ENCODE data around the gene PPL. TPM values are rescaled to one million over a fixed set of nuclear protein-coding genes. Genes with fewer than 3 reads are reported as not detected.
"Not testable (repeated sequence)": the region's sequence is repeated elsewhere in the genome, so short reads cannot be mapped to it uniquely, and the experiment has no call there.

PPL gene
- total RNA-seq, 6 experiments from 2014 or later, result 6.9 to 23.8 (median 14.4) TPM

DNA sequence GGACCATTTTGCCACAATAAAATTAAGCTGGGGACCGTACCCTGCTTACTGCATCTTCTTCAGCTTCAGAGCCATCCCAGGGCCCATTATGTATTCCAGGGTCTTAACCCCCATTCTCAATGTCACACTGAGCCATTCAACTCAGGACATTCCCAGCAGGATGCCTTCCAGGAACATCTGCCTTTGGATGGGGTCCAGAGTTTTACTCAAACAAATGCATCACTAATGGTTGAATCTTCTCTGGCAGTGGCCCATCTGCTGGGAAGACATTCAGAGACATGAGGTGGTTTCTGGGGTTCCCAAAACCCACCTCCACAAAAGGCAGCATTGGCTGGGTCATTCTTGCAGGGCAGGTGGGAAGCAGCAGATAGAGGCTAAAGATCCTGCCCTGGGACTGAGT, 17.8 kb upstream of the PPL start:
- intact Hi-C loops (cut with DNase I), result loop anchor here in 1 of 2 donors (10.0 kb wide), 1 partner anchor 220 kb away; the partner anchor contains the start of genes ANKS3 and DNAAF8
- WGBS (ENCODE audit: insufficient coverage, low coverage, low lambda C conversion rate, missing lambda C conversion rate), result no CpG with 5 or more reads among the region's 1 CpG
- Histone ChIP-seq H3K27me3 (no peaks in the 10 kb centered on the region), H3K36me3 (no peaks in the 10 kb centered on the region), H3K4me3 (no peak overlapping the region), H3K4me1 (peaks cover 0 to 18% (median 4%) of the 10 kb centered on the region in 4 donors), H3K27ac (no peak overlapping the region), H3K9me3 (no peaks in the 10 kb centered on the region)
- TF ChIP-seq POLR2A (IDR thresholded peaks at IDR 0.05), result no peak
- TF ChIP-seq, protein P1, sequence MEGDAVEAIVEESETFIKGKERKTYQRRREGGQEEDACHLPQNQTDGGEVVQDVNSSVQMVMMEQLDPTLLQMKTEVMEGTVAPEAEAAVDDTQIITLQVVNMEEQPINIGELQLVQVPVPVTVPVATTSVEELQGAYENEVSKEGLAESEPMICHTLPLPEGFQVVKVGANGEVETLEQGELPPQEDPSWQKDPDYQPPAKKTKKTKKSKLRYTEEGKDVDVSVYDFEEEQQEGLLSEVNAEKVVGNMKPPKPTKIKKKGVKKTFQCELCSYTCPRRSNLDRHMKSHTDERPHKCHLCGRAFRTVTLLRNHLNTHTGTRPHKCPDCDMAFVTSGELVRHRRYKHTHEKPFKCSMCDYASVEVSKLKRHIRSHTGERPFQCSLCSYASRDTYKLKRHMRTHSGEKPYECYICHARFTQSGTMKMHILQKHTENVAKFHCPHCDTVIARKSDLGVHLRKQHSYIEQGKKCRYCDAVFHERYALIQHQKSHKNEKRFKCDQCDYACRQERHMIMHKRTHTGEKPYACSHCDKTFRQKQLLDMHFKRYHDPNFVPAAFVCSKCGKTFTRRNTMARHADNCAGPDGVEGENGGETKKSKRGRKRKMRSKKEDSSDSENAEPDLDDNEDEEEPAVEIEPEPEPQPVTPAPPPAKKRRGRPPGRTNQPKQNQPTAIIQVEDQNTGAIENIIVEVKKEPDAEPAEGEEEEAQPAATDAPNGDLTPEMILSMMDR (IDR thresholded peaks at IDR 0.05), result no peak
- DNase-seq (no peak), ATAC-seq (no peak)

DNA sequence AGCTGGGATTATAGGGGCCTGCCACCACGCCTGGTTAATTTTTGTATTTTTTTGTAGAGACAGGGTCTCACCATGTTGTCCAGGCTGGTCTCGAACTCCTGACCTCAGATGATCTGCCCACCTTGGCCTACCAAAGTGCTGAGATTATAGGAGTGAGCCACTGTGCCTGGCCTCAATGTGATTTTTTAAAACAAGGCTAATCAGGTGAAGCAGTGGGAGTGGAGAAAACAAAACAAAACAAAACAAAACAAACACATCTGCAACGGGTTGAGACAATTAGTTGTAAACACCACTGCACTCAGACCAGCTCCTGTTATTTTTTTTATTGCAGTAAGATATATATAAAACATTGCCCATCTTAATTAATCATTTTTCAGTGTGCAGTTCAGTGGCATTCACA, 14.6 kb upstream of the PPL start:
- H3K36me3 ChIP-seq, H3K4me3 ChIP-seq, H3K9me3 ChIP-seq, H3K27ac ChIP-seq, DNase-seq, H3K27me3 ChIP-seq, H3K4me1 ChIP-seq, ATAC-seq: not testable (repeated sequence)
- intact Hi-C loops (cut with DNase I), result loop anchor here in 1 of 2 donors (10.0 kb wide), 1 partner anchor 217 kb away; the partner anchor contains the start of genes ANKS3 and DNAAF8
- 54% methylated on average over 3 of the region's 3 CpGs for WGBS (ENCODE audit: insufficient coverage, low coverage, low lambda C conversion rate, missing lambda C conversion rate)

DNA sequence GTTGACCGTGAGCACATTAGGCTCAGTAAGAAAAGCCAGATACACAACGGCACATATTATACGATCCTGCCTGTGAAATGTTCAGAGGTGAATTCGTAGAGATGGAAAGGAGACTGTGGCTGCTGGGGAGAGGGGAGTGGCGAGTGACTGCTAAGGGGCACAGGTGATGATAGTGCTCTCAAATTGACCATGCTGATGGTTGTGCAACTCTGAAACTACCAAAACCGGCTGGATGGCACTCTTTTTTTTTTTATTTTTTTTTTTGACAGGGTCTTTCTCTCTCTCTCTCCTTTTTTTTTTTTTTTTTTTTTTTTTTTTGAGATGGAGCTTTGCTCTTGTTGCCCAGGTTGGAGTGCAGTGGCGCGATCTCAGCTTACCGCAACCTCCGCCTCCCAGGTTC, 13.0 kb upstream of the PPL start:
- peaks cover 0 to 7% (median 0%) of the 10 kb centered on the region in 4 donors for H3K4me1 ChIP-seq
- TF ChIP-seq, protein P1 (IDR thresholded peaks at IDR 0.05), result no peak
- no peak for TF ChIP-seq POLR2A (IDR thresholded peaks at IDR 0.05)
- H3K9me3 ChIP-seq, result no peaks in the 10 kb centered on the region
- 76% methylated on average over 9 of the region's 10 CpGs for WGBS (ENCODE audit: insufficient coverage, low coverage, low lambda C conversion rate, missing lambda C conversion rate)
- DNase-seq (no peak), ATAC-seq (no peak)
- H3K36me3 ChIP-seq, result no peaks in the 10 kb centered on the region
- no peak overlapping the region for H3K27ac ChIP-seq
- no peak overlapping the region for H3K4me3 ChIP-seq
- intact Hi-C loops (cut with DNase I), result loop anchor here in 1 of 2 donors (5.0 to 10.0 kb wide), 2 partner anchors 215 to 253 kb away; partner anchors contain the start of genes ANKS3 and DNAAF8
- no peaks in the 10 kb centered on the region for H3K27me3 ChIP-seq

DNA sequence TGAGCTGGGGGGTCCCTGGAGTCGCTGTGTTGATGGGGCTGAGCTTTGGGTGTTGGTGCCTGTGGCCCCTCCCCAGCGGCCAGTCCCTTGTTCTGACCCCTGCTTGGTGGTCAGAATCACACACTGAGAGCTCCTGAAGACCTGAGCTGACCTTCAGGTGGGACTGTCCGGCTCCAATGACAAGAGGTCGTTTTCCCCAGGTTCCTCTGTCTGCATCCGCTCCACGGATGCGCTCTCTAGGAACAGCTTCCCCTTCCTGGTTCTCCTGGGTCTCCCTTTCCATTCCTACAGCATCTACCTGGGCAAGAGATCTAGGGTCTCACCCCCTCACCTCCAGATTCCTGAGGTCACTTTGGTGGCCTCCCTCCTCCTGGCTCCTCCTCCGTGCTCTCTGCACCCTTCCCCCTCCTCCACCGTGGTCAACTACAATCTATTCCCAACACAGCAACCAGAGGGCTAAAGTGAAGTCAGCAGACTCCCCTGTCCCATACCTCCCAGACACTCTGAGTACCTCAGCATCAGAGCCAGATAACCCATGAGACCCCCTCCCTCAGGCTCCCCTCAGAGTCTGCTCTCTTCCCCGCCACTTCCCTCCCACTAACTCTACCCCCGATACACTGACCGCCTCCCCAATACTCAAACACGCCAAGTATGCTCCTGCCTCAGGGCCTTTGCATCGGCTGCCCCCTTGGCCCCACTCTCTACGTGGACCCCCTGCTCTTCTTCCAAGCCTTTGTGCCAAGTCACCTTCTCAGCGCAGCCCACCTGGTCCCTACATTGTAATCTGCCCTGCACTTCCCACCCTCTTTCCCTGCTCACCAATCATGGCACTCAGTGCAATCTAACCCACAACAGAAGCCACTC, 12.2 kb upstream of the PPL start:
- no peak for DNase-seq
- WGBS (ENCODE audit: insufficient coverage, low coverage, low lambda C conversion rate, missing lambda C conversion rate), result 64% methylated on average over 14 of the region's 16 CpGs
- Histone ChIP-seq H3K4me1 (peaks cover 0 to 13% (median 0%) of the 10 kb centered on the region in 4 donors), H3K9me3 (no peaks in the 10 kb centered on the region), H3K27me3 (no peaks in the 10 kb centered on the region), H3K27ac (no peak overlapping the region), H3K36me3 (no peaks in the 10 kb centered on the region), H3K4me3 (no peak overlapping the region)
- no peak for ATAC-seq
- intact Hi-C loops (cut with DNase I), result loop anchor here in 1 of 2 donors (5.0 kb wide), 1 partner anchor 252 kb away; no protein-coding TSS in a partner anchor
- no peak for TF ChIP-seq POLR2A (IDR thresholded peaks at IDR 0.05)
- TF ChIP-seq, protein P1 (IDR thresholded peaks at IDR 0.05), result no peak

Measured in right lobe of liver (tissue), 6 donors.